GM12878 (cell line): ENCODE results near the gene CTDP1.

Source experiments
- CBX3 ChIP-seq: fragments of 200-600 bp; sonication (generic); IDR thresholded peaks from 2 replicates; pipeline ENCODE4 v1.6.1; 2016; ENCODE audit warnings: low read depth, borderline replicate concordance
- EGR1 ChIP-seq, 2 experiments: IDR thresholded peaks; 1 replicate in 1 of 2; 2 replicates in 1 of 2; pipeline ENCODE4 v1.6.1; 2011 to 2012; ENCODE audit warnings: low read depth in 2 of 2, low read length in 2 of 2, borderline replicate concordance in 1 of 2, mild to moderate bottlenecking in 1 of 2, moderate library complexity in 1 of 2
- EP300 ChIP-seq, 2 experiments: fragments of 150-350 bp in 1 of 2; IDR thresholded peaks; 2 replicates each; pipeline ENCODE4 v1.6.1; 2011 to 2012; ENCODE audit warnings: low read depth in 2 of 2, low read length in 2 of 2, borderline replicate concordance in 1 of 2, improper control_type of control experiment in 1 of 2, inconsistent platforms in 1 of 2; ENCODE audit not compliant: control insufficient read depth in 1 of 2
- EZH2 ChIP-seq: IDR thresholded peaks from 2 replicates; pipeline ENCODE4 v1.6.1; 2012; ENCODE audit warnings: low read depth, mild to moderate bottlenecking, control low read depth, inconsistent platforms, low read length, borderline replicate concordance; ENCODE audit not compliant: control insufficient read depth
- FOS ChIP-seq: IDR thresholded peaks from 3 replicates; pipeline ENCODE4 v1.6.1; 2011; ENCODE audit warnings: borderline replicate concordance; ENCODE audit not compliant: insufficient read length; ENCODE audit errors: extremely low read depth
- GABPA ChIP-seq: IDR thresholded peaks from 2 replicates; pipeline ENCODE4 v1.6.1; 2014; ENCODE audit warnings: antibody characterized with exemption, low read depth, mild to moderate bottlenecking, inconsistent platforms
- MEF2B ChIP-seq: fragments of 450-650 bp; IDR thresholded peaks from 2 replicates; pipeline ENCODE4 v1.6.1; 2018; ENCODE audit warnings: mild to moderate bottlenecking, moderate library complexity; ENCODE audit not compliant: partially characterized antibody, poor library complexity, severe bottlenecking
- MYC ChIP-seq: IDR thresholded peaks from 2 replicates; pipeline ENCODE4 v1.6.1; 2011; ENCODE audit warnings: mild to moderate bottlenecking, low read length, moderate library complexity, inconsistent platforms; ENCODE audit not compliant: insufficient read depth, insufficient replicate concordance, insufficient read length, severe bottlenecking
- POLR2A ChIP-seq: IDR thresholded peaks from 2 replicates; pipeline ENCODE4 v1.6.1; 2011; ENCODE audit warnings: low read depth, mild to moderate bottlenecking, low read length
- POLR2AphosphoS5 ChIP-seq: IDR thresholded peaks from 2 replicates; pipeline ENCODE4 v1.6.1; 2011; ENCODE audit warnings: mild to moderate bottlenecking, low read length, inconsistent platforms
- TF ChIP-seq, protein P1 (sequence below), 3 experiments: IDR thresholded peaks in 2 of 3; conservative IDR thresholded peaks in 1 of 3; 2 replicates each; pipeline ENCODE4 v1.5.1; 2011; ENCODE audit warnings: low read depth in 3 of 3, low read length in 3 of 3, mild to moderate bottlenecking in 3 of 3, control low read depth in 2 of 3, moderate library complexity in 2 of 3, inconsistent platforms in 1 of 3, mixed read lengths in 1 of 3; ENCODE audit not compliant: control insufficient read depth in 2 of 3, insufficient read depth in 1 of 3; ENCODE audit errors: extremely low read depth in 1 of 3

DNA sequence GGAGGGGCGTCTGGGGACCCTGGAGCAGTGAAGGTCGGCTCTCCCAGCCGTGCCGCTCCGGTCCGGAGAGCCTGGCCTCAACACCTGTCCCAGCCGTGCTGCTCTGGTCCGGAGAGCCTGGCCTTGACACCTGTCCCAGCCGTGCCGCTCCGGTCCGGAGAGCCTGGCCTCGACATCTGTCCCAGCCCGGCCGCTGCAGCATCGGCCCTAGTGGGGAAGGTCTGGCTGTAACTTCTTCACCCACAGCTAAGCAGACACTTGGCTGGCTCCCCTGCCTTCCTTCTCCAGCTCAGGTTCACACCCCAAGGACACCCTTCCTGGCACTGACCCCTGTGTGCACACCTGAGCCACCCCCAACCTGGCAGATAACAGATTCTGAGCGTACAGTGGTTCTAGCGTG, 122.7 kb downstream of the CTDP1 start:
- no peak for TF ChIP-seq FOS
- TF ChIP-seq CBX3 = no peak
- TF ChIP-seq EP300 (IDR thresholded peaks at IDR 0.05; ENCODE audit: borderline replicate concordance in 1 of 2, control insufficient read depth in 1 of 2, low read depth in 2 of 2, low read length in 2 of 2) = no peak
- no peak for TF ChIP-seq EGR1 (IDR thresholded peaks at IDR 0.05; ENCODE audit: borderline replicate concordance in 1 of 2, low read depth in 2 of 2, low read length in 2 of 2)
- TF ChIP-seq MYC = no peak
- TF ChIP-seq, protein P1, sequence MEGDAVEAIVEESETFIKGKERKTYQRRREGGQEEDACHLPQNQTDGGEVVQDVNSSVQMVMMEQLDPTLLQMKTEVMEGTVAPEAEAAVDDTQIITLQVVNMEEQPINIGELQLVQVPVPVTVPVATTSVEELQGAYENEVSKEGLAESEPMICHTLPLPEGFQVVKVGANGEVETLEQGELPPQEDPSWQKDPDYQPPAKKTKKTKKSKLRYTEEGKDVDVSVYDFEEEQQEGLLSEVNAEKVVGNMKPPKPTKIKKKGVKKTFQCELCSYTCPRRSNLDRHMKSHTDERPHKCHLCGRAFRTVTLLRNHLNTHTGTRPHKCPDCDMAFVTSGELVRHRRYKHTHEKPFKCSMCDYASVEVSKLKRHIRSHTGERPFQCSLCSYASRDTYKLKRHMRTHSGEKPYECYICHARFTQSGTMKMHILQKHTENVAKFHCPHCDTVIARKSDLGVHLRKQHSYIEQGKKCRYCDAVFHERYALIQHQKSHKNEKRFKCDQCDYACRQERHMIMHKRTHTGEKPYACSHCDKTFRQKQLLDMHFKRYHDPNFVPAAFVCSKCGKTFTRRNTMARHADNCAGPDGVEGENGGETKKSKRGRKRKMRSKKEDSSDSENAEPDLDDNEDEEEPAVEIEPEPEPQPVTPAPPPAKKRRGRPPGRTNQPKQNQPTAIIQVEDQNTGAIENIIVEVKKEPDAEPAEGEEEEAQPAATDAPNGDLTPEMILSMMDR (IDR thresholded peaks at IDR 0.05 in 2 of 3, conservative IDR thresholded peaks at IDR 0.05 in 1 of 3; ENCODE audit: control insufficient read depth in 2 of 3, extremely low read depth in 1 of 3, insufficient read depth in 1 of 3, low read depth in 3 of 3, low read length in 3 of 3) = no peak
- no peak for TF ChIP-seq MEF2B
- TF ChIP-seq POLR2A = no peak
- TF ChIP-seq EZH2 = no peak
- no peak for TF ChIP-seq GABPA
- TF ChIP-seq POLR2AphosphoS5 = no peak
